Fibroblast of lung (primary cell): ENCODE results near the gene PTCHD4.

ENCODE experiments used
- CTCF ChIP-seq, 2 donors: IDR thresholded peaks in 1 of 2; conservative IDR thresholded peaks in 1 of 2; 1 replicate in 1 of 2; 2 replicates in 1 of 2; pipeline ENCODE4 v1.5.1; 2011 to 2012; ENCODE audit warnings: low read length in 2 of 2, control low read depth in 1 of 2, inconsistent platforms in 1 of 2, low read depth in 1 of 2, mild to moderate bottlenecking in 1 of 2
- EZH2 ChIP-seq: IDR thresholded peaks from 2 replicates; pipeline ENCODE4 v1.5.1; 2012; ENCODE audit warnings: low read length, control low read depth, mild to moderate bottlenecking; ENCODE audit errors: missing control alignments

DNA sequence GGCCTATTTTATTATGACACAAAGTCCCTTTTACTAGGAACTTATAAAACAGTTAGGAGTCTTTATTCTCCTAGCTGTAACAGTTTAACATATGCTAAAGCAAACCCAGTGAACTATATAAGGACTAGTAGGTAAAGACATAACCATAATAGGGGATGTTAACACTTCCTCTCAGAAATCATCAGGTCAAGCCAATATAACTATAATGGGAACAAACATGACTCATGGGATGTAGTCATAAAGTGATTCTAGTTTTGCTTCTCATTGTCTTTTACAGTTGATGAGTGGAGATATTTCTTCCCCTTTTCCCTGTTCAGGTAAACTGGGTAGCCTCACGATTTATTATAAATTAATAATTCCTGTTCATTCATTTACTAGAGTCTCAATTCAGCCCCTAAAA is 9.7 kb downstream of the PTCHD4 start:
- TF ChIP-seq CTCF (conservative IDR thresholded peaks at IDR 0.05 in 1 of 2, IDR thresholded peaks at IDR 0.05 in 1 of 2; ENCODE audit: low read depth in 1 of 2, low read length in 2 of 2) (no peak), EZH2 (no peak)
